ENCODE results near the gene UXS1. TPM values are rescaled to one million over a fixed set of nuclear protein-coding genes. Genes with fewer than 3 reads are reported as not detected.

The UXS1 gene
- total and polyA plus RNA-seq, 8 donors, result 4.3 to 23.6 (median 10.4) TPM

GRCh38 chr2:106185475-106186184 is 8.5 kb downstream of the UXS1 start:
- no peak for TF ChIP-seq CTCF (IDR thresholded peaks at IDR 0.05)
- Histone ChIP-seq H3K9me3 (no peaks in the 10 kb centered on the region), H3K27me3 (no peaks in the 10 kb centered on the region), H3K4me1 (no peaks in the 10 kb centered on the region), H3K27ac (no peak overlapping the region), H3K4me3 (no peak overlapping the region), H3K36me3 (no peaks in the 10 kb centered on the region)
- ATAC-seq (no peak), DNase-seq (no peak), FAIRE-seq (no peak)
- WGBS, 2 donors, result 81 to 82% methylated on average over 8 of the region's 8 CpGs
- intact Hi-C loops (cut with DNase I), result no loop called here

- no peaks in the 10 kb centered on the region for H3K9me3 ChIP-seq
- ATAC-seq (no peak), DNase-seq (no peak), FAIRE-seq (no peak)
- H3K4me3 ChIP-seq, result no peak overlapping the region
- no peaks in the 10 kb centered on the region for H3K36me3 ChIP-seq
- no peak for TF ChIP-seq CTCF (IDR thresholded peaks at IDR 0.05)
- H3K27ac ChIP-seq, result no peak overlapping the region
- H3K27me3 ChIP-seq, result no peaks in the 10 kb centered on the region
- H3K4me1 ChIP-seq, result no peaks in the 10 kb centered on the region
- WGBS, 2 donors, result 92 to 94% methylated on average over 1 of the region's 1 CpG
- intact Hi-C loops (cut with DNase I), result no loop called here
Observed at GRCh38 chr2:106184857-106185256, 9.2 kb downstream of the UXS1 start.

GRCh38 chr2:106184394-106184793 is 9.7 kb downstream of the UXS1 start:
- no peak for ATAC-seq
- no peak overlapping the region for H3K27ac ChIP-seq
- H3K36me3 ChIP-seq, result no peaks in the 10 kb centered on the region
- H3K4me1 ChIP-seq, result no peaks in the 10 kb centered on the region
- H3K27me3 ChIP-seq, result no peaks in the 10 kb centered on the region
- FAIRE-seq, result no peak
- no peak for DNase-seq
- no peaks in the 10 kb centered on the region for H3K9me3 ChIP-seq
- no peak for TF ChIP-seq CTCF (IDR thresholded peaks at IDR 0.05)
- WGBS, 2 donors, result 79 to 86% methylated on average over 2 of the region's 2 CpGs
- intact Hi-C loops (cut with DNase I), result no loop called here
- H3K4me3 ChIP-seq, result no peak overlapping the region

GRCh38 chr2:106183101-106183696 is 10.9 kb downstream of the UXS1 start:
- no peak for TF ChIP-seq CTCF (IDR thresholded peaks at IDR 0.05)
- intact Hi-C loops (cut with DNase I), result no loop called here

GRCh38 chr2:106181064-106181463 is 13.0 kb downstream of the UXS1 start:
- TF ChIP-seq CTCF (IDR thresholded peaks at IDR 0.05), result no peak
- Histone ChIP-seq H3K4me3 (no peak overlapping the region), H3K9me3 (no peaks in the 10 kb centered on the region), H3K36me3 (no peaks in the 10 kb centered on the region), H3K27me3 (no peaks in the 10 kb centered on the region), H3K4me1 (no peaks in the 10 kb centered on the region), H3K27ac (no peak overlapping the region)
- WGBS, 2 donors, result 89 to 91% methylated on average over 10 of the region's 10 CpGs
- intact Hi-C loops (cut with DNase I), result no loop called here
- FAIRE-seq (no peak), ATAC-seq (no peak), DNase-seq (no peak)

More at GRCh38 chr2:106183101-106183696, 10.9 kb downstream of the UXS1 start:
- Histone ChIP-seq H3K36me3 (no peaks in the 10 kb centered on the region), H3K27me3 (no peaks in the 10 kb centered on the region), H3K4me3 (no peak overlapping the region), H3K9me3 (no peaks in the 10 kb centered on the region), H3K4me1 (no peaks in the 10 kb centered on the region), H3K27ac (no peak overlapping the region)
- ATAC-seq (no peak), FAIRE-seq (no peak), DNase-seq (no peak)
- WGBS, 2 donors, result 60% methylated on average over 3 of the region's 3 CpGs

Data from pancreas (tissue), 10 donors.